Right atrium auricular region (tissue), 2 donors: Measurements from ENCODE around the gene ZSWIM9. TPM values are rescaled to one million over a fixed set of nuclear protein-coding genes. Genes with fewer than 3 reads are reported as not detected.
"Not testable (repeated sequence)": the region's sequence is repeated elsewhere in the genome, so short reads cannot be mapped to it uniquely, and the experiment has no call there.

Source experiments
- DNase-seq: peaks from one replicate; pipeline ENCODE4 v3.0.0-alpha.2; 2019; ENCODE audit warnings: low spot score
- H3K27ac ChIP-seq, 2 donors: fragments of 200-600 bp; sonication (generic); 1 replicate in 1 of 2; 2 replicates in 1 of 2; pipeline ENCODE4 v1.5.1; 2016 to 2019
- H3K27me3 ChIP-seq, 2 donors: fragments of 200-600 bp; sonication (generic); one replicate each; pipeline versions ENCODE4 v1.5.1 to v1.6.0; 2017 to 2019
- H3K36me3 ChIP-seq: fragments of 200-600 bp; sonication (generic); one replicate; pipeline ENCODE4 v1.5.1; 2016
- H3K4me1 ChIP-seq, 2 donors: fragments of 200-600 bp; sonication (generic); one replicate each; pipeline versions ENCODE4 v1.5.1 to v1.6.0; 2017 to 2019
- H3K4me3 ChIP-seq, 2 donors: fragments of 200-600 bp; sonication (generic); 1 replicate in 1 of 2; 2 replicates in 1 of 2; pipeline ENCODE4 v1.5.1; 2017 to 2019; ENCODE audit warnings: mild to moderate bottlenecking in 1 of 2, moderate library complexity in 1 of 2
- H3K9me3 ChIP-seq, 2 donors: fragments of 200-600 bp; sonication (generic); one replicate each; pipeline ENCODE4 v1.5.1; 2019
- total RNA-seq, 2 donors: library from RNA; depleted of rRNA; stranded (reverse); fragments of >200 nt; gene quantifications; one replicate each; pipeline ENCODE4 v1.1.0, GENCODE V29; 2016
- TF ChIP-seq, protein P1 (sequence below), 2 donors: fragments of 200-600 bp; sonication (generic); IDR thresholded peaks; one replicate each; pipeline ENCODE4 v1.5.1; 2019; ENCODE audit warnings: antibody characterized with exemption in 2 of 2

Gene ZSWIM9
- total RNA-seq, 2 donors from 2014 or later, result 1.5 to 2.8 TPM

DNA sequence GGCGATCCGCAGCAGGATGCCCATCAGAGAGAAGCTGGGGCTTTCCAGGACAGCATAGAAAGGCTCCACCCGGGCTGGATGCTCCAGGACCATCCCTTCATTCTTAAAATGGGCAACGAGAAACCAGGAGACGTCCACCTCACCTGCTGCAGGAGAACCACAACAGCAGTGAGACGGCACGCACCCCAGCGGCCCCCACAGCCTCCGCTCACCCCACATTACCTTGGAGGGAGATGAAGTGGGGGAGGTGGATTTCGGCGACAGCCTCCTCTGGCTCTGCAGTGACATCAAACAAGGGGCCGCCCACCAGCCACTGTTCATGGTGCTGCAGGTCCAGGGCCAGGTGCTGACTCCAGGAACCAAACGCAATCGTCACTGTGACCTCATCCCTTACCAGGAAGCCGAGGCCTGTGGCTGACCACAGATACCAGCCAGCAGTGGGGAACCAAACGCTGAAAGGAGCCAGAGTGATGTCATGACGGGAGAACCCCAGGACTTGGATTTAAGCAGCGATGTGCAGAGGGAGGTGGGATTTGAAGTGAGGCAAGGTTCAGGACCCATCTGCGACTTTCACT, 60.2 kb downstream of the ZSWIM9 start:
- Histone ChIP-seq H3K36me3 (peaks cover 56% of the 10 kb centered on the region), H3K4me1 (no peaks in the 10 kb centered on the region), H3K4me3 (no peak overlapping the region), H3K27me3 (no peaks in the 10 kb centered on the region), H3K27ac (no peak overlapping the region), H3K9me3 (no peaks in the 10 kb centered on the region)
- no peak for DNase-seq
- TF ChIP-seq, protein P1, sequence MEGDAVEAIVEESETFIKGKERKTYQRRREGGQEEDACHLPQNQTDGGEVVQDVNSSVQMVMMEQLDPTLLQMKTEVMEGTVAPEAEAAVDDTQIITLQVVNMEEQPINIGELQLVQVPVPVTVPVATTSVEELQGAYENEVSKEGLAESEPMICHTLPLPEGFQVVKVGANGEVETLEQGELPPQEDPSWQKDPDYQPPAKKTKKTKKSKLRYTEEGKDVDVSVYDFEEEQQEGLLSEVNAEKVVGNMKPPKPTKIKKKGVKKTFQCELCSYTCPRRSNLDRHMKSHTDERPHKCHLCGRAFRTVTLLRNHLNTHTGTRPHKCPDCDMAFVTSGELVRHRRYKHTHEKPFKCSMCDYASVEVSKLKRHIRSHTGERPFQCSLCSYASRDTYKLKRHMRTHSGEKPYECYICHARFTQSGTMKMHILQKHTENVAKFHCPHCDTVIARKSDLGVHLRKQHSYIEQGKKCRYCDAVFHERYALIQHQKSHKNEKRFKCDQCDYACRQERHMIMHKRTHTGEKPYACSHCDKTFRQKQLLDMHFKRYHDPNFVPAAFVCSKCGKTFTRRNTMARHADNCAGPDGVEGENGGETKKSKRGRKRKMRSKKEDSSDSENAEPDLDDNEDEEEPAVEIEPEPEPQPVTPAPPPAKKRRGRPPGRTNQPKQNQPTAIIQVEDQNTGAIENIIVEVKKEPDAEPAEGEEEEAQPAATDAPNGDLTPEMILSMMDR (IDR thresholded peaks at IDR 0.05), result no peak

DNA sequence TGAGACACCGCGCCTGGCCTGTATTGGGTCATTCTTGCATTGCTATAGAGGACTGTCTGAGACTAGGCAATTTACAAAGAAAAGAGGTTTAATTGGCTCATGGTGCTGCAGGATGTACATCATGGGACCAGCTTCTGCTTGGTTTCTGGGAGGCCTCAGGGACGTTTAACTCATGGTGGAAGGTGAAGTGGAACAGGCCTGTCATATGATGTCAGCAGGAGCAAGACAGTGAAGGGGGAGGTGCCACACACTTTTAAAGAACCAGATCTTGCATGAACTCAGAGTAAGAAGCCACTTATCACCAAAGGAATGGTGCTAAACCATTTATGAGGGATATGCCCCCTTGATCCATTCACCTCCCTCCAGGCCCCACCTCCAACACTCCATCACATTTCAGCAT, 66.6 kb downstream of the ZSWIM9 start:
- Histone ChIP-seq H3K36me3 (peaks cover 47% of the 10 kb centered on the region), H3K27ac (no peak overlapping the region), H3K9me3 (no peaks in the 10 kb centered on the region), H3K27me3 (no peaks in the 10 kb centered on the region), H3K4me1 (no peaks in the 10 kb centered on the region), H3K4me3 (no peak overlapping the region)
- no peak for DNase-seq
- TF ChIP-seq, protein P1 (IDR thresholded peaks at IDR 0.05), result no peak

GRCh38 chr19:48239120-48239519, 68.6 kb downstream of the ZSWIM9 start:
- Histone ChIP-seq H3K4me3 (no peak overlapping the region), H3K4me1 (no peaks in the 10 kb centered on the region), H3K36me3 (peaks cover 32% of the 10 kb centered on the region), H3K9me3 (no peaks in the 10 kb centered on the region), H3K27ac (no peak overlapping the region), H3K27me3 (no peaks in the 10 kb centered on the region)
- DNase-seq, result no peak
- TF ChIP-seq, protein P1 (IDR thresholded peaks at IDR 0.05), result no peak

- H3K27ac ChIP-seq, result no peak overlapping the region
- H3K27me3 ChIP-seq, result no peaks in the 10 kb centered on the region
- H3K36me3 ChIP-seq, result peaks cover 27% of the 10 kb centered on the region
- peaks cover 0 to 4% of the 10 kb centered on the region in 2 donors for H3K4me1 ChIP-seq
- TF ChIP-seq, protein P1 (IDR thresholded peaks at IDR 0.05), result no peak
- no peaks in the 10 kb centered on the region for H3K9me3 ChIP-seq
- no peak overlapping the region for H3K4me3 ChIP-seq
- no peak for DNase-seq
These were observed 69.2 kb downstream of the ZSWIM9 start for GRCh38 chr19:48239582-48240141.

DNA sequence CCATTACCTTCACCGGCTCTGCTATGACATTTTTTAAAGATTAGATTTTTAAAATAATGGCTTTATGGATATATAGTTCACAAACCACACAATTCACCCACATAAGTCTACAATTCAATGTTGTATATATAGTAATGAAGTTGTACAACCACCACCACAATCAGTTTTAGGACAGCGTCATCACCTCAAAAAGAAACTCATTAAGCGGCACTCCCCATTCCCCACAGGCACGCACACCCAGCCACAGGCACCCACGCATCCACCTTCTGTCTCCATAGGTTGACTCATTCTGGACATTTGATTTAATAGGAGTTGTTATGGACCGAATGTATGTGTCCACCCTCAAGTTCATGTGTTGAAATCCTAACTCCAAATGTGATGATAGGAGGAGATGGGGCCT, 71.3 kb downstream of the ZSWIM9 start:
- peaks cover 34% of the 10 kb centered on the region for H3K36me3 ChIP-seq
- DNase-seq, H3K4me1 ChIP-seq, H3K27ac ChIP-seq, H3K9me3 ChIP-seq, H3K4me3 ChIP-seq, H3K27me3 ChIP-seq: not testable (repeated sequence)

DNA sequence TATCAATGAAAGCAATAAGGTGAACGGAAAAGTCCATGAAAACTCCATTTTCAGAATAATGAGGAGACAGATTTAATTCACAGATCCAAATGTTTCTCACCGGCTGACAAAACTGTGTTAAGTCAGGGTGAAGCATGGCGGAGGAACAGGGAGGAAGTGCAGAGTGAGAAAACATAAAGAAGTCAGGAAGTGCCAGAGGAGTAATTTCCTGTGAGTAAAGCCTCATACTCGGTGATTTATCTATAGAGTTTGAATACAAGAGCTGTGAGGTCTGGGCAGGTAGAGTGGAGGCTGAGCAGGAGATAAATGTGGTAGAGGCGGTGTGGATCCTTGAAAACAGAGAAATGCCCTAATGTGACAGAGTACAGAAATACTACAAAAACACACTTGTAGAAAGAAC, 73.8 kb downstream of the ZSWIM9 start:
- Histone ChIP-seq H3K27ac (peak overlapping the region in 1 of 2 donors; percentile 16), H3K27me3 (no peaks in the 10 kb centered on the region), H3K4me1 (peaks cover 0 to 9% of the 10 kb centered on the region in 2 donors), H3K9me3 (no peaks in the 10 kb centered on the region), H3K36me3 (peaks cover 22% of the 10 kb centered on the region), H3K4me3 (no peak overlapping the region)
- no peak for DNase-seq
- TF ChIP-seq, protein P1 (IDR thresholded peaks at IDR 0.05), result no peak
